Coronary artery (tissue), 2 donors: ENCODE data around the gene KLHL13.
"Not testable (repeated sequence)": the region's sequence is repeated elsewhere in the genome, so short reads cannot be mapped to it uniquely, and the experiment has no call there.

Experiments used
- DNase-seq: peaks from one replicate; pipeline ENCODE4 v3.0.0-alpha.2; 2017; ENCODE audit warnings: low spot score
- H3K27ac ChIP-seq, 2 donors: fragments of 200-600 bp; sonication (generic); one replicate each; pipeline ENCODE4 v1.5.1; 2016 to 2019
- H3K4me3 ChIP-seq: fragments of 200-600 bp; sonication (generic); 2 replicates; pipeline ENCODE4 v1.5.1; 2016; ENCODE audit warnings: mild to moderate bottlenecking, moderate library complexity
- TF ChIP-seq, protein P1 (sequence below): fragments of 200-600 bp; sonication (generic); IDR thresholded peaks from one replicate; pipeline ENCODE4 v1.5.1; 2019; ENCODE audit warnings: antibody characterized with exemption

Gene KLHL13

DNA sequence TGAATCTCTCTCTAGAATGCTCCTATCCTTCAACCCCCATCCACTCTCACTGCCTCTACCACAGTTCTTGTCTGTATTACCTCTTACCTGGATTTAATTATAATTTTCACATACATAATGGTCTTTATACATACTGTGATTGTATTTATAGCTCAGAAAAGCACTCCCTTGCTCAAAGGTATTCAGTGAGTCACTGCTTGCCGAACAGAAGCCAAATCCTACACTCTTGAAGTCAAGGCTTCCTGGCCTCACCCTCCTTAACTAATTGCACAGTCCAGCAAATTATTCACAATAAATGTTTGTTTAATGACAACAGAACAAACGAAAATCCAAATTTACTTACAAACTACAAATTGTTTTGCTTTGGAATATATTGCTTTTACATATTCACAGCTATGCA, 159.5 kb downstream of the KLHL13 start:
- TF ChIP-seq, protein P1, sequence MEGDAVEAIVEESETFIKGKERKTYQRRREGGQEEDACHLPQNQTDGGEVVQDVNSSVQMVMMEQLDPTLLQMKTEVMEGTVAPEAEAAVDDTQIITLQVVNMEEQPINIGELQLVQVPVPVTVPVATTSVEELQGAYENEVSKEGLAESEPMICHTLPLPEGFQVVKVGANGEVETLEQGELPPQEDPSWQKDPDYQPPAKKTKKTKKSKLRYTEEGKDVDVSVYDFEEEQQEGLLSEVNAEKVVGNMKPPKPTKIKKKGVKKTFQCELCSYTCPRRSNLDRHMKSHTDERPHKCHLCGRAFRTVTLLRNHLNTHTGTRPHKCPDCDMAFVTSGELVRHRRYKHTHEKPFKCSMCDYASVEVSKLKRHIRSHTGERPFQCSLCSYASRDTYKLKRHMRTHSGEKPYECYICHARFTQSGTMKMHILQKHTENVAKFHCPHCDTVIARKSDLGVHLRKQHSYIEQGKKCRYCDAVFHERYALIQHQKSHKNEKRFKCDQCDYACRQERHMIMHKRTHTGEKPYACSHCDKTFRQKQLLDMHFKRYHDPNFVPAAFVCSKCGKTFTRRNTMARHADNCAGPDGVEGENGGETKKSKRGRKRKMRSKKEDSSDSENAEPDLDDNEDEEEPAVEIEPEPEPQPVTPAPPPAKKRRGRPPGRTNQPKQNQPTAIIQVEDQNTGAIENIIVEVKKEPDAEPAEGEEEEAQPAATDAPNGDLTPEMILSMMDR = no peak
- no peak overlapping the region for H3K27ac ChIP-seq
- no peak overlapping the region for H3K4me3 ChIP-seq
- no peak for DNase-seq

DNA sequence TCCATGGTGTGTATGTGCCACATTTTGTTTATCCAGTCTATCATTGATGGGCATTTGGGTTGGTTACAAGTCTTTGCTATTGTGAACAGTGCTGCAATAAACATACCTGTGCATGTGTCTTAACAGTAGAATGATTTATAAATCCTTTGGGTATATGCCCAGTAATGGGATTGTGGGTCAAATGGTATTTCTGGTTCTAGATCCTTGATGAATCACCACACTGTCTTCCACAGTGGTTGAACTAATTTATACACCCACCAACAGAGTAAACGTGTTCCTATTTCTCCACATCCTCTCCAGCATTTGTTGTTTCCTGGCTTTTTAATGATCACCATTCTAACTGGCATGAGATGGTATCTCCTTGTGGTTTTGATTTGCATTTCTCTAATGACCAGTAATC, 177.3 kb downstream of the KLHL13 start:
- DNase-seq, H3K4me3 ChIP-seq, H3K27ac ChIP-seq: not testable (repeated sequence)

DNA sequence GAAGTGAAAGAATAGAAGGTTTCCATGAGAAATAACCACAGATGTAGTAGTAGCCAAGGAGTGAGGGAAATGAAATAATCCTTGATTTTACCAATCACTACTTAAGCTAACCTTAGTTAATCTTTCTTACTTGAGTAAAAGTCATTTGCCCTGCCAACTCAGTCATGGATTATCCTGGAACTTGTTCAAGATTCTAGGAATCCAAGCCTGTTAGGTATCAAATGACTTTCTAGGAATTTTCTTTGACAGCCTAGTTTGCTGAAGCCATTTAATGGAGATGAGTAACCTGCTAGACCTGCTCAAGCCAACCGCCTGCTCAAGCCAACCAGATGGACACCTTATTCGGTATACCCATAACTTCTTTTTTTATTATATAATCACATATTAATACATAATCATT, 180.5 kb downstream of the KLHL13 start:
- TF ChIP-seq, protein P1 = no peak
- H3K4me3 ChIP-seq = no peak overlapping the region

DNA sequence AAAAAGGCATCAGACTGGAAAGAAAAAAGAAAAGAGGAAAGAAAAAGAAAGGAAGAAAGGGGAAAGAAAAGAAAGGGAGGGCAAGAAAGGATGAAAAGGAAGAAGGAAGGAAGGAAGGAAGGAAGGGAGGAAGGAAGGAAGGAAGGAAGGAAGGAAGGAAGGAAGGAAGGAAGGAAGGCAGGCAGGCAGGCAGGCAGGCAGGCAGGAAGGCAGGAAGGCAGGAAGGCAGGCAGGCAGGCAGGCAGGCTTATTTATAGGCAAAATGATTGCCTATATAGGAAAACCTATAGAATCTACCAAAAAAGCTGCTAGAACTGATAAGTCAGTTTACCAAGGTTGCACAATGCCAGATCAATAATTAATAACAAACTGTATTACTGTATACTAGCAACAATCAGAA, 186.5 kb downstream of the KLHL13 start:
- not testable (repeated sequence) for H3K27ac ChIP-seq, H3K4me3 ChIP-seq, DNase-seq

More for the DNA sequence above, 180.5 kb downstream of the KLHL13 start:
- no peak overlapping the region for H3K27ac ChIP-seq
- no peak for DNase-seq

DNA sequence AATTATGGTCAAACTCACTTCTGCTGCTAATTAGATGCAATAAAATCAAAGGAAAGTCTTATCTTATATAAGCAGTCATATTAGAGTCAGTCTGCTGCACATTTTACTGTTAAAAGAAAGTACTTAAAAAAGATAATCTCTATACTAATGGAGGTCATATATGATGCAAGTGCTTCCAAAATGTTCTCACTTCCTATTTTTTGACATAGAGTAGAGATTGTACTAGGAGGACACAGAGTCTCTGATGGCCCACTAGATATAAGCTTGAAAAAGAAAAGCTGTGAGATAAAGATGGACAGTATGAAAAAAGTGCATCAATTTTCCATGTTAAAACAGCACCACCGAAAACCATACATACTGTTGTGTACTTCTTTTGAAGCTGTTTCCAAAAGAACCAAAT, 196.9 kb downstream of the KLHL13 start:
- TF ChIP-seq, protein P1 = no peak

DNA sequence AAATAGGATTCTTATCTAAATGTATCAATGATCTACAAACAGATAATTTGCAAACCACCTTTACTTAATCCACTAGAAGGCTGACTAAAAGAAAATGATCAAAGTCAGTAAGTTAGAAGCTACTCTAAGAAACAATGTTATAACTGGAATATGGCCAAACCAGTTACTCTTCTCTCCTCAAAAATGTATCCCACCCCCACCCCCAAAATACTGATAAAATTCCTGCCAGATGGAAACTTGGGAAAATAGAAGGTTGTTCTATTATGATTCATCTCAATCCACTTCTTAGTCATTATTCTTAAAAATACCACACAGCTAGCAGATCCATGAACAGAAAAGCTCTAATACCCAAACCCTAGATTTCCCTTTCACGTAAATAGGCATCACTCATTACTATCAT, 206.4 kb downstream of the KLHL13 start:
- Histone ChIP-seq H3K27ac (no peak overlapping the region), H3K4me3 (no peak overlapping the region)
- TF ChIP-seq, protein P1 = no peak
- no peak for DNase-seq

More for the DNA sequence above, 196.9 kb downstream of the KLHL13 start:
- no peak overlapping the region for H3K27ac ChIP-seq
- DNase-seq = no peak
- H3K4me3 ChIP-seq = no peak overlapping the region

DNA sequence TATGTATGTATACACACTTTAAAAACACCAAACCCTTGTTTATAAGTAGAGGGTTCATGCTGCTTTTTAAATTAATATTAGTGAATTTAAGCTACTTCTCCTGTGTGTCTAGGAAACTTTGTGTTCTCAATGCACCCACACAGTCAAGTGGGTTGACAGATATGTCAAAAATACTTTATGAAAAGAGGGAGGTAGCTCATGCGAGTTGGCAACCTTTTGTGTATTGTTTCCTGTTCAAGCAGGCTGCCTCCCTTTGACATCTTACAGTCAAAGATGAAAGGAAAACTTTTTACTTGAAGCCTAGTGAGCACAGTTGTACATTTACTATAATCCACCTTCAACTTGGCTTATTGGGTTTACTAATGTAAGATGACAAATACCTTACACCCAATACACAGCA, 218.4 kb downstream of the KLHL13 start:
- no peak for DNase-seq
- TF ChIP-seq, protein P1 = no peak
- Histone ChIP-seq H3K4me3 (no peak overlapping the region), H3K27ac (no peak overlapping the region)

DNA sequence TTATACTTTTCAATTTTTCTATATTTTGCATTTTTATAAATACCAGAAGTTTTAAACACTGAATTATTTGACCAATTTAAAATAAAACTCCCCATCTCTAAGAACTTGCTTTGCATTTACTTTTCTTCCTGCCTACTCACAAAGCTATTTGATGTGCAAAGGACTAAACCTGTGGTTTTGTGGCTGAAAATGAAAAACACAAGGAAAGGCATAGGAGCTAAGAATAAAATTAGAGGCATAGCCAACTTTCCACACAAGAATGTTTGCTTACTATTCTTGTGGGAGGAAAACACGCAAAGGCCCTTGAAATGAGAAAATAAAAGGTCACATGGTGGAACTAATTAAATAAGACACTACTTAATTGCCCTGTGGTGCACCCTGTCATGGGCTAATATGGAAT, 221.2 kb downstream of the KLHL13 start:
- H3K27ac ChIP-seq = no peak overlapping the region
- TF ChIP-seq, protein P1 = no peak

More for the DNA sequence above, 221.2 kb downstream of the KLHL13 start:
- no peak overlapping the region for H3K4me3 ChIP-seq
- DNase-seq = no peak
